ENCODE data around the gene POU1F1.

GRCh38 chr3:87229113-87229512 is 47.3 kb downstream of the POU1F1 start:
- TF ChIP-seq CTCF (IDR thresholded peaks at IDR 0.05; ENCODE audit: low read depth, low read length) (no peak), EZH2phosphoT487 (IDR thresholded peaks at IDR 0.05; ENCODE audit: low read depth) (no peak)
